SK-N-SH treated with all-trans-retinoic acid at 6 μM for 48 hours (cell line): Measurements from ENCODE around the gene EEF2.
"Not testable (repeated sequence)": the region's sequence is repeated elsewhere in the genome, so short reads cannot be mapped to it uniquely, and the experiment has no call there.

Experiments
- ATAC-seq: fragments of 200-7000 bp; cut with Tn5 transposase; 3 replicates; pipeline ENCODE4 v1.9.1; 2020; ENCODE audit warnings: mild to moderate bottlenecking, moderate library complexity
- ARNTL ChIP-seq: fragments of 450-650 bp; formaldehyde crosslinking; IDR thresholded peaks from 2 replicates; pipeline ENCODE4 v1.5.0; 2020; ENCODE audit warnings: low read depth, mild to moderate bottlenecking, moderate library complexity, borderline replicate concordance
- BACH2 ChIP-seq: fragments of 250-450 bp; sonication (Bioruptor Pico); IDR thresholded peaks from 2 replicates; pipeline ENCODE4 v1.9.0; 2021; ENCODE audit warnings: mild to moderate bottlenecking, borderline replicate concordance
- CSRNP3 ChIP-seq: fragments of 250-450 bp; sonication (Bioruptor Pico); IDR thresholded peaks from 2 replicates; pipeline ENCODE4 v1.5.1; 2021; ENCODE audit warnings: mild to moderate bottlenecking, moderate library complexity
- ESRRG ChIP-seq: fragments of 250-450 bp; sonication (Bioruptor Pico); IDR thresholded peaks from 2 replicates; pipeline ENCODE4 v1.6.1; 2021; ENCODE audit warnings: mild to moderate bottlenecking
- GLIS3 ChIP-seq: fragments of 250-450 bp; sonication (Bioruptor Pico); IDR thresholded peaks from 2 replicates; pipeline ENCODE4 v1.5.0; 2020; ENCODE audit warnings: mild to moderate bottlenecking, moderate library complexity
- ISL1 ChIP-seq: fragments of 250-450 bp; sonication (Bioruptor Pico); IDR thresholded peaks from 2 replicates; pipeline ENCODE4 v2.1.2; 2022; ENCODE audit warnings: mild to moderate bottlenecking, moderate library complexity
- RARB ChIP-seq: fragments of 250-450 bp; sonication (Bioruptor Pico); IDR thresholded peaks from 2 replicates; pipeline ENCODE4 v1.8.0; 2021; ENCODE audit warnings: mild to moderate bottlenecking, moderate library complexity
- SNAI2 ChIP-seq: fragments of 250-450 bp; sonication (Bioruptor Pico); IDR thresholded peaks from 2 replicates; pipeline ENCODE4 v1.5.0; 2020; ENCODE audit warnings: mild to moderate bottlenecking, moderate library complexity
- TOX ChIP-seq: fragments of 250-450 bp; sonication (Bioruptor Pico); IDR thresholded peaks from 2 replicates; pipeline ENCODE4 v1.8.0; 2021; ENCODE audit warnings: mild to moderate bottlenecking, moderate library complexity, borderline replicate concordance
- ZFP3 ChIP-seq: fragments of 250-450 bp; sonication (Bioruptor Pico); IDR thresholded peaks from 2 replicates; pipeline ENCODE4 v1.5.0; 2020; ENCODE audit warnings: mild to moderate bottlenecking, moderate library complexity
- TF ChIP-seq, protein P1 (sequence below): fragments of 250-450 bp; sonication (Bioruptor Pico); IDR thresholded peaks from 2 replicates; pipeline ENCODE4 v1.8.0; 2021; ENCODE audit warnings: low read depth, mild to moderate bottlenecking, moderate library complexity, borderline replicate concordance
- TF ChIP-seq, protein P2 (sequence below): fragments of 250-450 bp; sonication (Bioruptor Pico); IDR thresholded peaks from 2 replicates; pipeline ENCODE4 v1.8.0; 2020; ENCODE audit warnings: mild to moderate bottlenecking, moderate library complexity, borderline replicate concordance
- TF ChIP-seq, protein P3 (sequence below): fragments of 250-450 bp; sonication (Bioruptor Pico); IDR thresholded peaks from 2 replicates; pipeline ENCODE4 v1.5.1; 2020; ENCODE audit warnings: low read depth, mild to moderate bottlenecking, moderate library complexity

EEF2 gene

GRCh38 chr19:4009990-4010807 is 24.9 kb upstream of the EEF2 start (continued):
- TF ChIP-seq, protein P1, sequence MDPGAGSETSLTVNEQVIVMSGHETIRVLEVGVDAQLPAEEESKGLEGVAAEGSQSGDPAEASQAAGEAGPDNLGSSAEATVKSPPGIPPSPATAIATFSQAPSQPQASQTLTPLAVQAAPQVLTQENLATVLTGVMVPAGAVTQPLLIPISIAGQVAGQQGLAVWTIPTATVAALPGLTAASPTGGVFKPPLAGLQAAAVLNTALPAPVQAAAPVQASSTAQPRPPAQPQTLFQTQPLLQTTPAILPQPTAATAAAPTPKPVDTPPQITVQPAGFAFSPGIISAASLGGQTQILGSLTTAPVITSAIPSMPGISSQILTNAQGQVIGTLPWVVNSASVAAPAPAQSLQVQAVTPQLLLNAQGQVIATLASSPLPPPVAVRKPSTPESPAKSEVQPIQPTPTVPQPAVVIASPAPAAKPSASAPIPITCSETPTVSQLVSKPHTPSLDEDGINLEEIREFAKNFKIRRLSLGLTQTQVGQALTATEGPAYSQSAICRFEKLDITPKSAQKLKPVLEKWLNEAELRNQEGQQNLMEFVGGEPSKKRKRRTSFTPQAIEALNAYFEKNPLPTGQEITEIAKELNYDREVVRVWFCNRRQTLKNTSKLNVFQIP (CRISPR knock-in tag), result no peak
- TF ChIP-seq RARB (no peak), ISL1 (CRISPR knock-in tag) (no peak), ZFP3 (CRISPR knock-in tag) (no peak)
- TF ChIP-seq, protein P2, sequence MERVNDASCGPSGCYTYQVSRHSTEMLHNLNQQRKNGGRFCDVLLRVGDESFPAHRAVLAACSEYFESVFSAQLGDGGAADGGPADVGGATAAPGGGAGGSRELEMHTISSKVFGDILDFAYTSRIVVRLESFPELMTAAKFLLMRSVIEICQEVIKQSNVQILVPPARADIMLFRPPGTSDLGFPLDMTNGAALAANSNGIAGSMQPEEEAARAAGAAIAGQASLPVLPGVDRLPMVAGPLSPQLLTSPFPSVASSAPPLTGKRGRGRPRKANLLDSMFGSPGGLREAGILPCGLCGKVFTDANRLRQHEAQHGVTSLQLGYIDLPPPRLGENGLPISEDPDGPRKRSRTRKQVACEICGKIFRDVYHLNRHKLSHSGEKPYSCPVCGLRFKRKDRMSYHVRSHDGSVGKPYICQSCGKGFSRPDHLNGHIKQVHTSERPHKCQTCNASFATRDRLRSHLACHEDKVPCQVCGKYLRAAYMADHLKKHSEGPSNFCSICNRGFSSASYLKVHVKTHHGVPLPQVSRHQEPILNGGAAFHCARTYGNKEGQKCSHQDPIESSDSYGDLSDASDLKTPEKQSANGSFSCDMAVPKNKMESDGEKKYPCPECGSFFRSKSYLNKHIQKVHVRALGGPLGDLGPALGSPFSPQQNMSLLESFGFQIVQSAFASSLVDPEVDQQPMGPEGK (CRISPR knock-in tag), result no peak

GRCh38 chr19:4007836-4008539 is 22.7 kb upstream of the EEF2 start:
- no peak for TF ChIP-seq SNAI2 (CRISPR knock-in tag)
- TF ChIP-seq ARNTL, result no peak
- TF ChIP-seq CSRNP3, result no peak
- TF ChIP-seq ESRRG (CRISPR knock-in tag), result no peak
- TF ChIP-seq GLIS3 (CRISPR knock-in tag), result no peak
- TF ChIP-seq, protein P2 (CRISPR knock-in tag), result no peak
- TF ChIP-seq ISL1 (CRISPR knock-in tag), result no peak
- TF ChIP-seq, protein P3, sequence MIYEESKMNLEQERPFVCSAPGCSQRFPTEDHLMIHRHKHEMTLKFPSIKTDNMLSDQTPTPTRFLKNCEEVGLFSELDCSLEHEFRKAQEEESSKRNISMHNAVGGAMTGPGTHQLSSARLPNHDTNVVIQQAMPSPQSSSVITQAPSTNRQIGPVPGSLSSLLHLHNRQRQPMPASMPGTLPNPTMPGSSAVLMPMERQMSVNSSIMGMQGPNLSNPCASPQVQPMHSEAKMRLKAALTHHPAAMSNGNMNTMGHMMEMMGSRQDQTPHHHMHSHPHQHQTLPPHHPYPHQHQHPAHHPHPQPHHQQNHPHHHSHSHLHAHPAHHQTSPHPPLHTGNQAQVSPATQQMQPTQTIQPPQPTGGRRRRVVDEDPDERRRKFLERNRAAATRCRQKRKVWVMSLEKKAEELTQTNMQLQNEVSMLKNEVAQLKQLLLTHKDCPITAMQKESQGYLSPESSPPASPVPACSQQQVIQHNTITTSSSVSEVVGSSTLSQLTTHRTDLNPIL, result no peak
- TF ChIP-seq BACH2 (CRISPR knock-in tag), result no peak
- TF ChIP-seq ZFP3 (CRISPR knock-in tag), result no peak
- peak; percentile 28; the same call in 2 of the 3 replicates for ATAC-seq

- TF ChIP-seq TOX (CRISPR knock-in tag) (no peak), SNAI2 (CRISPR knock-in tag) (peak; percentile 74; the same call in 1 of the 2 replicates)
- peak; percentile 97 for ATAC-seq
Observed at GRCh38 chr19:4007021-4007835, 22.0 kb upstream of the EEF2 start, which contains the start of gene PIAS4. PIAS4 (plus strand) TSS chr19:4007736; CDS start chr19:4007761, 25 bp downstream.

DNA sequence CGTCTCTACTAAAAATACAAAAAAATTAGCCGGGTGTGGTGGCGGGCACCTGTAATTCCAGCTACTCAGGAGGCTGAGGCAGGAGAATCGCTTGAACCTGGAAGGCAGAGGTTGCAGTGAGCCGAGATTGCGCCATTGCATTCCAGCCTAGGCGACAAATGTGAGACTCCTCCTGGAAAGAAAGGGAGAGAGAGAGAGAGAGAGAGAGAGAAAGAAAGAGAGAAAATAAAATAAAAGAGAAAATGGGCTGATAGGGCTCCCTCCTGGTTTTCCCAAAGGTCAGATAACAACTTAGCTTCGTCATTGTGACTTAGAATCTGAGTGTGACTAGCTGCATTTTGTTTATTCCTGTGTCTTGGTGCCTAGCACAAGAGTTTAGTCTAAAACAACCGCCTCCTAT is 20.2 kb upstream of the EEF2 start:
- ATAC-seq, result not testable (repeated sequence)

DNA sequence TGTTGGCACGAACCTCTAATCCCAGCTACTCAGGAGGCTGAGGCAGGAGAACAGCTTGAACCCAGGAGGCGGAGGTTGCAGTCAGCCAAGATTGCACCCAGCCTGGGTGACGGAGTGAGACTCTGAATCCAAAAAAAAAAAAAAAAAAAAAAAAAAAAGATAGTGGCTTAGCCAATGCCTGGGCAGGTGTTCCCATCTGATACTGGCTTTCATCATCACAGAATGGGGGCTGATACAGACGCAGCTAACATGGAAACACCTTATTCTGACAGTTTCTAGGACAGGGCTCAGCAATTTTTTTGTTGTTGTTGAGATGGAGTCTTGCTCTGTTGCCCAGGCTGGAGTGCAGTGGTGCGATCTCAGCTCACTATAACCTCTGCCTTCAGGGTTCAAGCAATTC is 15.5 kb upstream of the EEF2 start:
- not testable (repeated sequence) for ATAC-seq

- ATAC-seq, result not testable (repeated sequence)
Observed at GRCh38 chr19:3998667-3999412, 13.6 kb upstream of the EEF2 start.
